Activated CD4-positive, alpha-beta memory T cell treated with anti-CD3 and anti-CD28 coated beads for 36 hours (primary cell): ENCODE results near the gene FAM180B. TPM values are rescaled to one million over a fixed set of nuclear protein-coding genes. Genes with fewer than 3 reads are reported as not detected.
"Not testable (repeated sequence)": the region's sequence is repeated elsewhere in the genome, so short reads cannot be mapped to it uniquely, and the experiment has no call there.

Experiments used
- CTCF ChIA-PET: fragments of 350-600 bp; sonication (Branson Sonifier 250); formaldehyde crosslinking; loops from one replicate; lab custom pipeline; 2021; ENCODE audit warnings: antibody characterized with exemption, inconsistent platforms; lab: Charles Lee
- POLR2A ChIA-PET: fragments of 350-600 bp; sonication (Branson Sonifier 250); formaldehyde crosslinking; loops from one replicate; lab custom pipeline; 2021; ENCODE audit warnings: antibody characterized with exemption; lab: Charles Lee
- DNase-seq: peaks from one replicate; pipeline ENCODE4 v3.0.0-alpha.2; 2020
- H3K27ac Mint-ChIP-seq: one replicate; pipeline ENCODE4 v1.8.0; 2021; ENCODE audit warnings: mixed read lengths
- H3K27me3 Mint-ChIP-seq: one replicate; pipeline ENCODE4 v1.8.0; 2021; ENCODE audit warnings: mixed read lengths
- H3K36me3 Mint-ChIP-seq: one replicate; pipeline ENCODE4 v1.8.0; 2021; ENCODE audit warnings: mixed read lengths
- H3K4me1 Mint-ChIP-seq: one replicate; pipeline ENCODE4 v1.8.0; 2021; ENCODE audit warnings: low read depth, mixed read lengths
- H3K4me3 Mint-ChIP-seq: one replicate; pipeline ENCODE4 v1.8.0; 2021; ENCODE audit warnings: mild to moderate bottlenecking, mixed read lengths
- H3K9me3 Mint-ChIP-seq: one replicate; pipeline ENCODE4 v1.8.0; 2021; ENCODE audit warnings: mixed read lengths
- intact Hi-C: fragments of 100-400 bp; cut with micrococcal nuclease; formaldehyde crosslinking; loops from one replicate; pipeline ENCODE4 v1.15.1; 2023
- total RNA-seq, 2 experiments: library from RNA; stranded (reverse); gene quantifications; one replicate each; pipeline ENCODE4 v1.2.3, GENCODE V29; 2021

Gene FAM180B, protein sequence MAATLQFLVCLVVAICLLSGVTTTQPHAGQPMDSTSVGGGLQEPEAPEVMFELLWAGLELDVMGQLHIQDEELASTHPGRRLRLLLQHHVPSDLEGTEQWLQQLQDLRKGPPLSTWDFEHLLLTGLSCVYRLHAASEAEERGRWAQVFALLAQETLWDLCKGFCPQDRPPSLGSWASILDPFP
- not detected for total RNA-seq

DNA sequence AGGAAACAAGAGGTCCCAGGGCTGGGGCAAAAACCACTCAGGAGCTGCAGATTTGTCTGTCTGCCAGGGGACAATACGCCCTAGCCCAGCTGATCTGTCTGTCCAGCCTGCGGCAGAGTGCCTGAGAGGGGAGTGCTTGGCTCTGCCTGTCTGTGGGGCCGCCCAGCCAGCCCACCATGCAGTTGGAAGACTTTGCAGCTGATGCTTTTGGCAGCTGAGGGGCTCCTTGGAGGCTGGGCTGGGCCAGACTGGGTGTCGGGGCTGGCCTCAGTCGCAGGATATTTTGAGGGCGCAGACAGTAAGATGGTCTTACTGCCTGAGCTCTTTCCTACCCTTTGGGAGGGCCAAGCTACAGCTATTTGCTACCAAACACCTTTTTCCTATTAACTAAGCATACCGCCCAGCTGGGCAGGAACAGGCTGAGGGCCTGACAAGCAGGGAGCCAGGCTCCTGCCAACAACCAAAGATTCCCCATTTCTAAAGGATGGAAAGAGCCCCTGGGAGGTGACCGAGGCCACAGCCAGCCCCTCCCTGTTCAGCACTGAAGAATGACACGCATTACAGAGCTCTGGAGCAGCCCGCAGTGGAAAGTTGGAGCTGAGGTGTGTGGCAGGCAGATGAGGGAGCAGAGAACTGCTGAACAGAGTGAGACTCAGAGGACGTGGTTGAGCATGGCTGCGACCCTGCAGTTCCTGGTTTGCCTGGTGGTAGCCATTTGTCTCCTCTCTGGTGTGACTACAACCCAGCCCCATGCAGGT, at the start of gene FAM180B:
Gene FAM180B (plus strand): TSS at position 581 of the 758 bp plus-strand sequence. CDS start 91 bp downstream, at position 672.
- intact Hi-C loops, result no loop called here
- Mint-ChIP-seq H3K27me3 (no peaks in the 10 kb centered on the region), H3K36me3 (peaks cover 27% of the 10 kb centered on the region), H3K4me3 (no peak within 1 kb of the TSS), H3K4me1 (no peaks in the 10 kb centered on the region), H3K27ac (no peak within 1 kb of the TSS), H3K9me3 (no peaks in the 10 kb centered on the region)
- POLR2A ChIA-PET, result interaction anchor here (0.5 kb wide), 1 partner anchor 160 kb away, joined by 3 read pairs; no protein-coding TSS in a partner anchor
- no peak for DNase-seq
- CTCF ChIA-PET, result no interaction called here

DNA sequence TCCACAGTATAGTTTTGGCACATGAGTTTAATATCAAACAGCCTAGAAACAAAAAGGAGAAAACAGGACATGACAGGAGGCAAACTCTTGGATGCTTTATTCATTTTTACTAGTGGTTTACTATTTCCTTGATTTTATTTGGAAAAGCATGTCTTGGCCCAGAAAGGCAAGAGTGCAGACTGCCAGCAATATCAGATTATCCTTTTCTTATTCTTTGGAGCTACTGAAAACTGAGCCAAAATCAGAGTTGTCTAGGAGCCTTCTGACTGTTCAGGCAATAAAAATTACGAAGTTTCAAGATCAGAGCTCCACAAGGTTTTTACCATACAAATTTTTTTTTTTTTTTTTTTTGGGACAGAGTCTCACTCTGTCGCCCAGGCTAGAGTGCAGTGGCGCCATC, 49.6 kb upstream of the FAM180B start:
- CTCF ChIA-PET, result interaction anchor here (0.5 to 1.3 kb wide), 3 partner anchors 15 to 30 kb away, joined by 3 to 4 read pairs (median 3); no protein-coding TSS in a partner anchor
- Mint-ChIP-seq H3K36me3 (peaks cover 10% of the 10 kb centered on the region), H3K27me3 (no peaks in the 10 kb centered on the region), H3K27ac (no peak overlapping the region), H3K9me3 (no peaks in the 10 kb centered on the region), H3K4me3 (no peak overlapping the region), H3K4me1 (peaks cover 61% of the 10 kb centered on the region)
- intact Hi-C loops, result no loop called here
- POLR2A ChIA-PET, result interaction anchor here (0.9 kb wide), 1 partner anchor 18 kb away, joined by 3 read pairs; no protein-coding TSS in a partner anchor
- no peak for DNase-seq

DNA sequence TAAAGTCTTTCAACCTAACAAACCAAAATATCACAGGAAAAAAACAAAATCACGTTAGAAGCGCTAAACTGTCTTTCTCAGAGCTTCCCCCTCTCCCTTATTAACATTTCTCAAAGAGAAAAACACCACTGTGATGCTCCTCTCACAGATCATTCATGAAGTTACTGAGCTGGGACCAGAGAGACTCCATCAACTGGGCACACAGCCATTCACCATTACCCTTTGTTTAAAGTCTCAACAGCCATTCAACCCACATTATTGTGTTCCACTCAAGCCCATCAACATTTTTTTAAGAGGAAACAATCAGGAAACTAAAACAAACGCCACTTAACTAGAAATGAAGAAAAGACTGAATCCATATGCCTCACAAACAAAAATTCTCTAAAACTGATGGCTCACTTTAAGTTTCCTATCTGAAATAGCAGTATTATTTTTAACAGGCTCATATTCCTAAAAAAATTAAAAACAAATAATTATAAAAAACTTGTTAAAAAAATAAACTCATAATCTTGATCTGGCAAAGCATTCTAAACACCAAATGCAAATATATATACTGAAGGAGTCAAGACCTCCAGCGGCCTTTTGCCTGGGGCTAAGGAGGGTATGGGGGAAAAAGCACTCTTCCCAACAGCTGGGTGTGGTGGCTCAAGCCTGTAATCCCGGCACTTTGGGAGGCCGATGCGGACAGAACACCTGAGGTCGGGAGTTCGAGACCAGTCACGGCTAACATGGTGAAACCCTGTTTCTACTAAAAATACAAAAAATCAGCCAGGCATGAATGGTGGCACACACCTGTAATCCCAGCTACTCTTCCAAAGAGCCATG, 47.5 kb upstream of the FAM180B start:
- no peaks in the 10 kb centered on the region for H3K9me3 Mint-ChIP-seq
- ChIA-PET POLR2A (interaction anchor here (0.6 to 3.3 kb wide), 6 partner anchors 13 to 324 kb away, joined by 3 to 17 read pairs (median 8); partner anchors contain the start of genes CELF1 and DDB2), CTCF (interaction anchor here (1.5 to 4.8 kb wide), 3 partner anchors 13 to 48 kb away, joined by 4 to 29 read pairs (median 5); partner anchors contain the start of gene CELF1)
- H3K27me3 Mint-ChIP-seq, result no peaks in the 10 kb centered on the region
- peaks cover 65% of the 10 kb centered on the region for H3K4me1 Mint-ChIP-seq
- H3K36me3 Mint-ChIP-seq, result peaks cover 10% of the 10 kb centered on the region
- no peak overlapping the region for H3K4me3 Mint-ChIP-seq
- intact Hi-C loops, result no loop called here
- peak overlapping the region; percentile 87 for H3K27ac Mint-ChIP-seq
- no peak for DNase-seq

DNA sequence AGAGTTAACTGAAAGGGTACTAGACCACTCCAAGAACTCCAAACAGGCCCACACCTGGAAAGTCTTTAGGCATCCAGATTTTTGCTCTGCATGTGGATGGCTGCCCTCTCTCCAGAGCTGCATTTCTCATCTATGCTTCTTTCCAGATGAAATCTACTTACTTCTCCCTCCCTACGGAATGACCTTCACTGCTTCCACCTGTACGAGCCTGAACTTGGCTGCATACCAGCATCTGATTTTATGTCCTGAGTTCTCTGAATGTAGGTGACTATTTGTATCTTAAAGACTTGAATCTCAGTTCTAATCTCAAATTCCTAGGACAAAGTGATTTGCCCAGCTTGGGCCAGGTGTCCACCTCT, 46.8 kb upstream of the FAM180B start:
- ChIA-PET CTCF (interaction anchor here (1.1 to 4.8 kb wide), 7 partner anchors 11 to 49 kb away, joined by 3 to 29 read pairs (median 5); partner anchors contain the start of gene CELF1), POLR2A (interaction anchor here (0.8 to 3.3 kb wide), 7 partner anchors 12 to 325 kb away, joined by 3 to 17 read pairs (median 3); partner anchors contain the start of genes CELF1 and DDB2)
- intact Hi-C loops, result loop anchor here (1.0 to 2.0 kb wide), 3 partner anchors 13 to 24 kb away; no protein-coding TSS in a partner anchor

GRCh38 chr11:47541070-47541469, 45.4 kb upstream of the FAM180B start:
- peak overlapping the region; percentile 87 for H3K27ac Mint-ChIP-seq
- ChIA-PET POLR2A (interaction anchor here (1.1 to 3.3 kb wide), 6 partner anchors 11 to 226 kb away, joined by 3 to 17 read pairs (median 8); partner anchors contain the start of genes CELF1, FNBP4, KBTBD4 and NDUFS3), CTCF (interaction anchor here (1.0 to 4.8 kb wide), 3 partner anchors 11 to 26 kb away, joined by 3 to 29 read pairs (median 12); partner anchors contain the start of gene CELF1)
- H3K4me3 Mint-ChIP-seq, result no peak overlapping the region
- no peaks in the 10 kb centered on the region for H3K27me3 Mint-ChIP-seq
- no peaks in the 10 kb centered on the region for H3K9me3 Mint-ChIP-seq
- H3K4me1 Mint-ChIP-seq, result peaks cover 67% of the 10 kb centered on the region
- DNase-seq, result no peak
- intact Hi-C loops, result loop anchor here (2.0 kb wide), 1 partner anchor 16 kb away; no protein-coding TSS in a partner anchor
- H3K36me3 Mint-ChIP-seq, result peaks cover 6% of the 10 kb centered on the region

More for the DNA sequence above, 46.8 kb upstream of the FAM180B start:
- Mint-ChIP-seq H3K9me3 (no peaks in the 10 kb centered on the region), H3K4me3 (no peak overlapping the region), H3K27ac (peak overlapping the region; percentile 87), H3K36me3 (peaks cover 10% of the 10 kb centered on the region), H3K4me1 (peaks cover 70% of the 10 kb centered on the region), H3K27me3 (no peaks in the 10 kb centered on the region)
- no peak for DNase-seq

DNA sequence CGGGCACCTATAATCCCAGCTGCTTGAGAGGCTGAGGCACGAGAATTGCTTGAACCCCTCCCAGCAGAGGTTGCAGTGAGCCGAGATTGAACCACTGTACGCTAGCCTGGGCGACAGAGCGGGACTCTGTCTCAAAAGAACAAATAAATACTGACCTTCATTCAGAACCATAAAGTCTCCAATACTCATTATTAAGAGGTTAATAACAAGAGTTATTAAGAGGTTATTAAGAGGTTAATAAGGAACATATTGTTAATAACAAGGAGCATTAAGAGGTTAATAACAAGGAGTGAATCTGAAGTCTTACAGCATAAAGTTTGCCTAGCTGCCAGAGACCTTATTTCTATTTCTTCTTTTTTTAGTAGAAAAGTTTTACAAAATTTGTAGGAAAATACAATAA, 41.2 kb upstream of the FAM180B start:
- no peak overlapping the region for H3K4me3 Mint-ChIP-seq
- peaks cover 63% of the 10 kb centered on the region for H3K4me1 Mint-ChIP-seq
- no peaks in the 10 kb centered on the region for H3K27me3 Mint-ChIP-seq
- H3K27ac Mint-ChIP-seq, result no peak overlapping the region
- POLR2A ChIA-PET, result no interaction called here
- DNase-seq, result no peak
- peaks cover 8% of the 10 kb centered on the region for H3K36me3 Mint-ChIP-seq
- no peaks in the 10 kb centered on the region for H3K9me3 Mint-ChIP-seq
- CTCF ChIA-PET, result no interaction called here
- intact Hi-C loops, result no loop called here

- DNase-seq, intact Hi-C loops, CTCF ChIA-PET, H3K27me3 Mint-ChIP-seq, H3K4me3 Mint-ChIP-seq, H3K9me3 Mint-ChIP-seq, H3K27ac Mint-ChIP-seq, POLR2A ChIA-PET: not testable (repeated sequence)
- Mint-ChIP-seq H3K36me3 (peaks cover 14% of the 10 kb centered on the region), H3K4me1 (peaks cover 63% of the 10 kb centered on the region)
Measured at GRCh38 chr11:47546274-47546673, 40.2 kb upstream of the FAM180B start.

DNA sequence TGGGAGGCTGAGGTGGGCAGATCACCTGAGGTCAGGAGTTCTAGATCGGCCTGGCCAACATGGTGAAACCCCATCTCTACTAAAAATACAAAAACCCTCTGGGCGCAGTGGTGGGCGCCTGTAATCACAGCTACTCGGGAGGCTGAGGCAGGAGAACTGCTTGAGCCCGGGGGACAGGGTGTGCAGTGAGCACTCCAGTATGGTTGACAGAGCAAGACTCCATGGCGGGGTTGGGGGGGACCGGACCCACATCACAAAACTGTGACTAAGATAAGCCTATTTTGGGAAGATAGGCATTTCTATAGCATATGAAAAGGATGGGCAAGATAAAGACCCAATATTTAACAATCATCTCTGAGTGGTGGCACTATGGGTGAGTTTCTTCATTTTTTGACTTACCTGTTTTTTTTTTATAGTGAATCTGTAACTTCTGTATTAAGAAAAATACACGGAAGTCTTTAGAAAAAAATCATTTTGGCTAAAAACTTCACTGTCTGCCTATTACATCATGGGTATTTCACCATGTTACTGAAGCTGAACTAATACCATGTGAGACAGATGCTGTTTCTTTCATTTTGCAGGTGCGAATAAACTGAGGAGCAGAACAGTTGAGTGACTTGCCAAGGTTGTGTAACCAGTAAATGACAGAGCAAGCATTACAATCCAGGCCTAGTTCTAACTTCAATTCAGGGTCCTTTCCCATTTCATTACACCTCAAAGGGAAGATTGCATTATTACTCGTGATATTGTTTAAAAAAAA, 36.0 kb upstream of the FAM180B start:
- Mint-ChIP-seq H3K27ac (peak overlapping the region; percentile 92), H3K4me1 (peaks cover 50% of the 10 kb centered on the region), H3K9me3 (no peaks in the 10 kb centered on the region), H3K36me3 (peaks cover 24% of the 10 kb centered on the region), H3K4me3 (peak overlapping the region; percentile 33), H3K27me3 (no peaks in the 10 kb centered on the region)
- POLR2A ChIA-PET, result interaction anchor here (2.5 kb wide), 1 partner anchor 10 kb away, joined by 12 read pairs; no protein-coding TSS in a partner anchor
- DNase-seq, result no peak
- intact Hi-C loops, result loop anchor here (10.0 kb wide), 3 partner anchors 304 to 616 kb away; partner anchors contain the start of genes CSTPP1 and DDB2
- CTCF ChIA-PET, result interaction anchor here (3.0 to 3.1 kb wide), 2 partner anchors 10 to 36 kb away, joined by 20 to 29 read pairs; no protein-coding TSS in a partner anchor

- CTCF ChIA-PET, result interaction anchor here (1.1 to 3.3 kb wide), 6 partner anchors 11 to 73 kb away, joined by 4 to 29 read pairs (median 12); no protein-coding TSS in a partner anchor
- POLR2A ChIA-PET, result interaction anchor here (1.4 to 2.5 kb wide), 4 partner anchors 11 to 165 kb away, joined by 3 to 20 read pairs (median 8); partner anchors contain the start of genes AGBL2 and PTPMT1
- no peaks in the 10 kb centered on the region for H3K27me3 Mint-ChIP-seq
- peak overlapping the region; percentile 95 for H3K4me3 Mint-ChIP-seq
- no peak for DNase-seq
- H3K27ac Mint-ChIP-seq, result peak overlapping the region; percentile 92
- H3K9me3 Mint-ChIP-seq, result no peaks in the 10 kb centered on the region
- peaks cover 24% of the 10 kb centered on the region for H3K36me3 Mint-ChIP-seq
- intact Hi-C loops, result loop anchor here (10.0 kb wide), 3 partner anchors 304 to 616 kb away; partner anchors contain the start of genes CSTPP1 and DDB2
- H3K4me1 Mint-ChIP-seq, result peaks cover 50% of the 10 kb centered on the region
Measured at GRCh38 chr11:47551086-47551485, 35.4 kb upstream of the FAM180B start.

- DNase-seq, result peak; percentile 43
- H3K4me3 Mint-ChIP-seq, result peak overlapping the region; percentile 95
- CTCF ChIA-PET, result interaction anchor here (1.0 to 3.3 kb wide), 7 partner anchors 12 to 142 kb away, joined by 4 to 29 read pairs (median 5); no protein-coding TSS in a partner anchor
- no peaks in the 10 kb centered on the region for H3K9me3 Mint-ChIP-seq
- H3K36me3 Mint-ChIP-seq, result peaks cover 24% of the 10 kb centered on the region
- POLR2A ChIA-PET, result interaction anchor here (0.5 to 2.5 kb wide), 10 partner anchors 12 to 164 kb away, joined by 3 to 20 read pairs (median 4); partner anchors contain the start of genes AGBL2 and PTPMT1
- intact Hi-C loops, result loop anchor here (1.0 to 10.0 kb wide), 9 partner anchors 12 to 935 kb away; partner anchors contain the start of genes ATG13, CSTPP1, DDB2 and FNBP4
- H3K4me1 Mint-ChIP-seq, result peaks cover 43% of the 10 kb centered on the region
- peak overlapping the region; percentile 92 for H3K27ac Mint-ChIP-seq
- no peaks in the 10 kb centered on the region for H3K27me3 Mint-ChIP-seq
Measured at GRCh38 chr11:47552056-47552565, 34.4 kb upstream of the FAM180B start.
